OCI-LY3 (cell line): ENCODE data around the gene COL26A1.

Experiments
- H2AFZ ChIP-seq: fragments of 200-600, 300-600 bp; shearing (Covaris generic); 2 replicates; pipeline ENCODE4 v1.6.0; 2014; ENCODE audit warnings: antibody characterized with exemption, low read depth, low read length
- H3K27ac ChIP-seq: fragments of 200-600, 300-600 bp; sonication (generic); 2 replicates; pipeline ENCODE4 v1.5.1; 2014; ENCODE audit warnings: mild to moderate bottlenecking, low read length, moderate library complexity, mixed read lengths
- H3K27me3 ChIP-seq: fragments of 200-600, 300-600 bp; sonication (generic); 2 replicates; pipeline ENCODE4 v1.6.1; 2014; ENCODE audit warnings: low read depth, low read length, mixed read lengths
- H3K36me3 ChIP-seq: fragments of 200-600, 300-600 bp; sonication (generic); replicated peaks from 2 replicates; pipeline ENCODE3; 2014; ENCODE audit warnings: low read depth, low read length, mixed read lengths
- H3K4me1 ChIP-seq: fragments of 300-600, 200-600 bp; sonication (generic); 2 replicates; pipeline ENCODE4 v1.6.1; 2014; ENCODE audit warnings: low read length, mixed read lengths
- H3K4me2 ChIP-seq: fragments of 200-600, 300-600 bp; sonication (generic); 2 replicates; pipeline ENCODE4 v1.6.1; 2014; ENCODE audit warnings: low read length, mixed read lengths
- H3K4me3 ChIP-seq: fragments of 300-600, 200-600 bp; sonication (generic); 2 replicates; pipeline ENCODE4 v1.5.1; 2014; ENCODE audit warnings: antibody characterized with exemption, mild to moderate bottlenecking, low read length, moderate library complexity
- H3K79me2 ChIP-seq: fragments of 300-600, 200-600 bp; shearing (Covaris generic); 2 replicates; pipeline ENCODE4 v1.6.1; 2014; ENCODE audit warnings: mild to moderate bottlenecking, low read length, mixed read lengths
- H3K9ac ChIP-seq: fragments of 300-600, 200-600 bp; shearing (Covaris generic); 2 replicates; pipeline ENCODE4 v1.6.0; 2014; ENCODE audit warnings: mild to moderate bottlenecking, low read length, moderate library complexity
- H3K9me3 ChIP-seq: fragments of 200-600, 300-600 bp; shearing (Covaris generic); 2 replicates; pipeline ENCODE4 v1.6.1; 2014; ENCODE audit warnings: low read length, mixed read lengths; ENCODE audit not compliant: insufficient read depth
- H4K20me1 ChIP-seq: fragments of 200-600, 300-600 bp; sonication (generic); 2 replicates; pipeline ENCODE4 v1.6.1; 2016; ENCODE audit warnings: low read length, mixed read lengths; ENCODE audit not compliant: insufficient read depth
- CTCF ChIP-seq: fragments of 200-600, 300-600 bp; sonication (generic); IDR thresholded peaks from 2 replicates; pipeline ENCODE4 v1.5.1; 2014; ENCODE audit warnings: antibody characterized with exemption, low read length, low read depth
- EZH2phosphoT487 ChIP-seq: fragments of 200-600 bp; shearing (Covaris generic); IDR thresholded peaks from 2 replicates; pipeline ENCODE4 v1.6.1; 2018; ENCODE audit warnings: antibody characterized with exemption, mixed run types, low read depth

COL26A1 gene

GRCh38 chr7:101576998-101577397 is 214.3 kb downstream of the COL26A1 start:
- H3K4me1 ChIP-seq, result peaks cover 18% of the 10 kb centered on the region
- H2AFZ ChIP-seq, result no peak overlapping the region
- H3K27ac ChIP-seq, result no peak overlapping the region
- H3K36me3 ChIP-seq, result no peaks in the 10 kb centered on the region
- no peak overlapping the region for H3K9ac ChIP-seq
- TF ChIP-seq CTCF, result no peak
- TF ChIP-seq EZH2phosphoT487, result no peak
- H3K4me2 ChIP-seq, result no peak overlapping the region
- H4K20me1 ChIP-seq, result no peaks in the 10 kb centered on the region
- no peaks in the 10 kb centered on the region for H3K27me3 ChIP-seq
- peaks cover 8% of the 10 kb centered on the region for H3K9me3 ChIP-seq
- H3K79me2 ChIP-seq, result no peaks in the 10 kb centered on the region
- H3K4me3 ChIP-seq, result no peak overlapping the region

- Histone ChIP-seq H3K9ac (no peak overlapping the region), H4K20me1 (no peaks in the 10 kb centered on the region), H3K9me3 (peaks cover 2% of the 10 kb centered on the region), H3K27me3 (0 out of 2 replicates have a peak, but pooled peaks cover 6% of the 10 kb centered on the region), H3K4me3 (no peak overlapping the region), H3K27ac (no peak overlapping the region), H3K79me2 (no peaks in the 10 kb centered on the region), H3K4me2 (no peak overlapping the region), H3K4me1 (peaks cover 18% of the 10 kb centered on the region), H2AFZ (no peak overlapping the region), H3K36me3 (no peaks in the 10 kb centered on the region)
- no peak for TF ChIP-seq CTCF
- no peak for TF ChIP-seq EZH2phosphoT487
These were observed 215.9 kb downstream of the COL26A1 start for GRCh38 chr7:101578552-101578951.

GRCh38 chr7:101580596-101580995 is 217.9 kb downstream of the COL26A1 start:
- Histone ChIP-seq H3K4me1 (peaks cover 5% of the 10 kb centered on the region), H3K36me3 (no peaks in the 10 kb centered on the region), H3K27me3 (0 out of 2 replicates have a peak, but pooled peaks cover 6% of the 10 kb centered on the region), H3K4me3 (no peak overlapping the region), H3K4me2 (no peak overlapping the region), H2AFZ (no peak overlapping the region), H3K9ac (no peak overlapping the region), H3K27ac (no peak overlapping the region), H4K20me1 (no peaks in the 10 kb centered on the region), H3K9me3 (no peaks in the 10 kb centered on the region), H3K79me2 (no peaks in the 10 kb centered on the region)
- TF ChIP-seq CTCF, result no peak

- no peaks in the 10 kb centered on the region for H3K36me3 ChIP-seq
- H3K9ac ChIP-seq, result no peak overlapping the region
- no peak for TF ChIP-seq CTCF
- no peak for TF ChIP-seq EZH2phosphoT487
- H4K20me1 ChIP-seq, result no peaks in the 10 kb centered on the region
- no peak overlapping the region for H3K4me2 ChIP-seq
- no peak overlapping the region for H3K4me3 ChIP-seq
- no peak overlapping the region for H2AFZ ChIP-seq
- no peaks in the 10 kb centered on the region for H3K9me3 ChIP-seq
- H3K79me2 ChIP-seq, result no peaks in the 10 kb centered on the region
- H3K4me1 ChIP-seq, result no peaks in the 10 kb centered on the region
- no peak overlapping the region for H3K27ac ChIP-seq
- H3K27me3 ChIP-seq, result 0 out of 2 replicates have a peak, but pooled peaks cover 6% of the 10 kb centered on the region
These were observed 219.2 kb downstream of the COL26A1 start for GRCh38 chr7:101581891-101582290.
